Measurements from ENCODE around the gene SCLY.

Gene SCLY

DNA sequence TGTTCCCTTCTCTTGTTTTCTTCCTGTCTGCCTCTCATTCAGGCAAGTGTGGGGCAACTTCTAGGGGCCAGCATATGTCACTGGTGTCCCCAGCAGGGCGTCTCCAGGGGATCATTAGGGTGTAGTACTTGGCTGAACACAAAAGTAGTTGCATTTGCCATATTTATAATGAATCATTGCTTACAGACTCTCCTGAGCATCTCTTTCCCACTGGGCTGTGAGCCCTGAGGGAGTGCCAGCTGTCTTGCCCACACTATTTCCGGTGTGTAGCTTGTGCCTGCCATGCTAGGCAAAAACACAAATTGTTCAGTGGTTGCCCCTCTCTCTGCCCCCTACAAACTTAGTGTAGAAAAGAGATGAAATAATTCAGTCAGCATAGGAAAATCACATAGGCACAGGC is 40.8 kb upstream of the SCLY start:
- H4K8ac ChIP-seq (ENCODE audit: low read depth, low read length): no peak overlapping the region
- no peak overlapping the region for H2BK120ac ChIP-seq (ENCODE audit: low read depth, low read length)
- H2AFZ ChIP-seq (ENCODE audit: low read length): no peak overlapping the region
- no peak overlapping the region for H3K27ac ChIP-seq (replicated peaks; ENCODE audit: low read length)
- no peaks in the 10 kb centered on the region for H3K79me1 ChIP-seq (ENCODE audit: low read depth, low read length)
- no peaks in the 10 kb centered on the region for H3K4me1 ChIP-seq (ENCODE audit: control insufficient read depth in 2 of 2, insufficient read depth in 1 of 2, low read depth in 1 of 2, low read length in 2 of 2)
- H2BK5ac ChIP-seq (ENCODE audit: low read length): no peak overlapping the region
- WGBS, 2 donors (ENCODE audit: extremely low coverage in 2 of 2, insufficient read length in 2 of 2, insufficient replicate concordance in 1 of 2): no CpG with 5 or more reads among the region's 2 CpGs
- H3K4me3 ChIP-seq (ENCODE audit: low read length in 2 of 2): no peak overlapping the region
- no peaks in the 10 kb centered on the region for H3K27me3 ChIP-seq (ENCODE audit: control insufficient read depth in 3 of 3, insufficient read depth in 3 of 3, low read depth in 1 of 3, low read length in 3 of 3)
- H3K18ac ChIP-seq (ENCODE audit: low read length): no peak overlapping the region
- H2AK5ac ChIP-seq (ENCODE audit: low read depth, low read length): no peak overlapping the region
- H2BK15ac ChIP-seq (ENCODE audit: low read length): no peak overlapping the region
- no peak overlapping the region for H3K4me2 ChIP-seq (ENCODE audit: insufficient read depth, low read length, poor library complexity, severe bottlenecking)
- peaks cover 0 to 1% of the 10 kb centered on the region in 2 donors for H3K9me3 ChIP-seq (replicated peaks in 1 of 2; ENCODE audit: control insufficient read depth in 2 of 2, insufficient read depth in 1 of 2, low read depth in 1 of 2, low read length in 2 of 2)
- H3K14ac ChIP-seq (ENCODE audit: low read length): no peak overlapping the region
- peaks cover 6 to 47% of the 10 kb centered on the region in 2 donors for H3K36me3 ChIP-seq (replicated peaks in 1 of 2; ENCODE audit: control insufficient read depth in 2 of 2, insufficient read depth in 2 of 2, low read length in 2 of 2)
- H2BK12ac ChIP-seq (ENCODE audit: low read length): no peak overlapping the region
- no peak overlapping the region for H3K4ac ChIP-seq (ENCODE audit: low read length)
- H3K9ac ChIP-seq (ENCODE audit: low read depth, low read length, poor library complexity): no peak overlapping the region
- DNase-seq (ENCODE audit: low spot score): no peak
- no peak overlapping the region for H3K23ac ChIP-seq (ENCODE audit: low read depth, low read length, poor library complexity)
- H4K91ac ChIP-seq (ENCODE audit: low read depth, low read length, poor library complexity): no peak overlapping the region

DNA sequence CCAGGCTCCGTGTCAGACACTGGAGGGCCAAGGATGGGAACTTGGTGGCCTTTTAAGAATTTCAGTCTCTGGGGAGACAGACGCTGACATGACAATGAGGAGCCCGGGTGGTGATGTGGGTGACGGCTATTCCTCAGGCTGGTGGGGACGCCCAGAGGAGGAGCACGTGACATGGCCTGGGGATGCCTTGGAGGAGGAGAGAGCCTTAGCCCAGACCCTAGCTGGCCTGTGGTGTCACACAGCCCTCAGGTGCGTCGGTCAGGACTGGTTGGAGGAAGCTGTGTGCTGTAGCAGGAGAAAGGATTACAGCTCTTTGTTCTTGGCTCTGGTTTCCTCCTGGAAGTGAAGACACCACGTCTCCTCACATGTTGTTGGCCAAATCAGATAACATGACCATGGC is 40.0 kb upstream of the SCLY start:
- Histone ChIP-seq H2BK12ac (ENCODE audit: low read length) (no peak overlapping the region), H2AFZ (ENCODE audit: low read length) (no peak overlapping the region), H3K9me3 (replicated peaks in 1 of 2; ENCODE audit: control insufficient read depth in 2 of 2, insufficient read depth in 1 of 2, low read depth in 1 of 2, low read length in 2 of 2) (peaks cover 0 to under 1% of the 10 kb centered on the region in 2 donors), H3K4me1 (ENCODE audit: control insufficient read depth in 2 of 2, insufficient read depth in 1 of 2, low read depth in 1 of 2, low read length in 2 of 2) (no peaks in the 10 kb centered on the region), H3K4ac (ENCODE audit: low read length) (no peak overlapping the region), H3K79me1 (ENCODE audit: low read depth, low read length) (no peaks in the 10 kb centered on the region), H3K14ac (ENCODE audit: low read length) (no peak overlapping the region), H3K9ac (ENCODE audit: low read depth, low read length, poor library complexity) (peak overlapping the region; percentile 50), H2BK15ac (ENCODE audit: low read length) (no peak overlapping the region), H2BK5ac (ENCODE audit: low read length) (no peak overlapping the region), H4K91ac (ENCODE audit: low read depth, low read length, poor library complexity) (no peak overlapping the region), H3K27me3 (ENCODE audit: control insufficient read depth in 3 of 3, insufficient read depth in 3 of 3, low read depth in 1 of 3, low read length in 3 of 3) (no peaks in the 10 kb centered on the region), H3K27ac (replicated peaks; ENCODE audit: low read length) (no peak overlapping the region), H3K36me3 (replicated peaks in 1 of 2; ENCODE audit: control insufficient read depth in 2 of 2, insufficient read depth in 2 of 2, low read length in 2 of 2) (peaks cover 7 to 55% of the 10 kb centered on the region in 2 donors), H2AK5ac (ENCODE audit: low read depth, low read length) (no peak overlapping the region), H2BK120ac (ENCODE audit: low read depth, low read length) (no peak overlapping the region), H3K23ac (ENCODE audit: low read depth, low read length, poor library complexity) (no peak overlapping the region), H3K4me3 (ENCODE audit: low read length in 2 of 2) (no peak overlapping the region), H3K4me2 (ENCODE audit: insufficient read depth, low read length, poor library complexity, severe bottlenecking) (no peak overlapping the region), H4K8ac (ENCODE audit: low read depth, low read length) (no peak overlapping the region), H3K18ac (ENCODE audit: low read length) (no peak overlapping the region)
- WGBS, 2 donors (ENCODE audit: extremely low coverage in 2 of 2, insufficient read length in 2 of 2, insufficient replicate concordance in 1 of 2): no CpG with 5 or more reads among the region's 9 CpGs
- DNase-seq (ENCODE audit: low spot score): no peak

DNA sequence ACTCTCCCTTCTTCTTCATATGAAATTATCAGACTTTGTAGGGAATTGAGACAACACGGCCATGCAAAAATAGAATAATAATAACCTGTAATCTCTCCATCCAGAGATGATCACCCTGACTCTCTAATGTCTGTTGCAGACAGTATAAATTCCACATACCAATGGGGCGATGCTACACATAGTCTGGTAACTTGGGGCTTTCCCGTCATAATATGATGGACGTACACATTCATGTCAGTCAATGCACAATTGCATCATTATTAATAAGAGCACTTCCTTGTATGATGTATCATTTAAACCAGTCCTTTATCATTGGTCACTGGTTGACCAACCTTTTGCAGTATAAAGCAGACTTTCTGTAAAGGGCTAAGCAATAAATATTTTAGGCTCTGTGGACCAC is 39.5 kb upstream of the SCLY start:
- Histone ChIP-seq H2AK5ac (ENCODE audit: low read depth, low read length) (no peak overlapping the region), H3K4me2 (ENCODE audit: insufficient read depth, low read length, poor library complexity, severe bottlenecking) (no peak overlapping the region), H2BK120ac (ENCODE audit: low read depth, low read length) (no peak overlapping the region), H3K14ac (ENCODE audit: low read length) (no peak overlapping the region), H3K18ac (ENCODE audit: low read length) (no peak overlapping the region), H2AFZ (ENCODE audit: low read length) (no peak overlapping the region), H3K4ac (ENCODE audit: low read length) (no peak overlapping the region), H3K9me3 (replicated peaks in 1 of 2; ENCODE audit: control insufficient read depth in 2 of 2, insufficient read depth in 1 of 2, low read depth in 1 of 2, low read length in 2 of 2) (no peaks in the 10 kb centered on the region), H3K9ac (ENCODE audit: low read depth, low read length, poor library complexity) (no peak overlapping the region), H3K4me3 (ENCODE audit: low read length in 2 of 2) (no peak overlapping the region), H3K27me3 (ENCODE audit: control insufficient read depth in 3 of 3, insufficient read depth in 3 of 3, low read depth in 1 of 3, low read length in 3 of 3) (no peaks in the 10 kb centered on the region), H4K8ac (ENCODE audit: low read depth, low read length) (no peak overlapping the region), H3K23ac (ENCODE audit: low read depth, low read length, poor library complexity) (no peak overlapping the region), H2BK15ac (ENCODE audit: low read length) (no peak overlapping the region), H3K27ac (replicated peaks; ENCODE audit: low read length) (no peak overlapping the region), H3K79me1 (ENCODE audit: low read depth, low read length) (no peaks in the 10 kb centered on the region), H4K91ac (ENCODE audit: low read depth, low read length, poor library complexity) (no peak overlapping the region), H3K4me1 (ENCODE audit: control insufficient read depth in 2 of 2, insufficient read depth in 1 of 2, low read depth in 1 of 2, low read length in 2 of 2) (no peaks in the 10 kb centered on the region), H2BK5ac (ENCODE audit: low read length) (no peak overlapping the region), H3K36me3 (replicated peaks in 1 of 2; ENCODE audit: control insufficient read depth in 2 of 2, insufficient read depth in 2 of 2, low read length in 2 of 2) (peaks cover 7 to 52% of the 10 kb centered on the region in 2 donors), H2BK12ac (ENCODE audit: low read length) (no peak overlapping the region)
- WGBS, 2 donors (ENCODE audit: extremely low coverage in 2 of 2, insufficient read length in 2 of 2, insufficient replicate concordance in 1 of 2): no CpG with 5 or more reads among the region's 4 CpGs
- no peak for DNase-seq (ENCODE audit: low spot score)

DNA sequence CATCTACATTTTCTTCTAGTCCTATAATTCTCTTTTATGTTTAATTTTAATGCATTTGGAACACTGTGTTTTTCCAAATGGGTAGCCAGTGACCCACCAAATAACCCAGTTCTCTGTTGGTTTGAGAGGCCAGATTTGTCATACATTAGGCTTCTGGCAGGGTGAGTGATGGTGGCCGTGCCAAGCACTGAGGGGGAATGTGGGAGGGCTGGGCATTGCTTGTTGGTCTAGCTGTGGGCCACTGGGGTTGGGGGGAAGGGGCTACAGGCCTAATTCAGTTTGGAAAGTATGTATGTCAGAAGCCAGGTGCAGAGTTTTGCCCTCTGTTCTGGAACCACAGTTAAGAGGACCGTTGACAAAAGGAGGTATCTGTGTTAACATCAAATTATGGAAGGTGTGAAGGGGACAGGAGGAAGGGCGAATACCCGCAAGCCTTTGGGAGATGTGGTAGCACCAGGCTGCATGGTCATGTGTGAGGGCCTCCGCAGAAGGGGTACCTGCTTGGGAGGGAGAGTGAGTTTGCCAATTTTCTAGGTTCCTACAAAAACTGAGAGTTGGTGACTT is 38.1 kb upstream of the SCLY start:
- Histone ChIP-seq H3K36me3 (replicated peaks in 1 of 2; ENCODE audit: control insufficient read depth in 2 of 2, insufficient read depth in 2 of 2, low read length in 2 of 2) (peaks cover 4 to 56% of the 10 kb centered on the region in 2 donors), H4K91ac (ENCODE audit: low read depth, low read length, poor library complexity) (no peak overlapping the region), H3K4me3 (ENCODE audit: low read length in 2 of 2) (no peak overlapping the region), H2BK15ac (ENCODE audit: low read length) (no peak overlapping the region), H2AFZ (ENCODE audit: low read length) (no peak overlapping the region), H3K23ac (ENCODE audit: low read depth, low read length, poor library complexity) (no peak overlapping the region), H3K4me2 (ENCODE audit: insufficient read depth, low read length, poor library complexity, severe bottlenecking) (no peak overlapping the region), H3K9me3 (replicated peaks in 1 of 2; ENCODE audit: control insufficient read depth in 2 of 2, insufficient read depth in 1 of 2, low read depth in 1 of 2, low read length in 2 of 2) (no peaks in the 10 kb centered on the region), H3K18ac (ENCODE audit: low read length) (no peak overlapping the region), H2BK120ac (ENCODE audit: low read depth, low read length) (no peak overlapping the region), H3K79me1 (ENCODE audit: low read depth, low read length) (no peaks in the 10 kb centered on the region), H2BK5ac (ENCODE audit: low read length) (no peak overlapping the region), H3K4ac (ENCODE audit: low read length) (no peak overlapping the region), H2AK5ac (ENCODE audit: low read depth, low read length) (no peak overlapping the region), H3K27ac (replicated peaks; ENCODE audit: low read length) (no peak overlapping the region), H2BK12ac (ENCODE audit: low read length) (no peak overlapping the region), H3K14ac (ENCODE audit: low read length) (no peak overlapping the region), H3K9ac (ENCODE audit: low read depth, low read length, poor library complexity) (no peak overlapping the region), H4K8ac (ENCODE audit: low read depth, low read length) (no peak overlapping the region), H3K27me3 (ENCODE audit: control insufficient read depth in 3 of 3, insufficient read depth in 3 of 3, low read depth in 1 of 3, low read length in 3 of 3) (no peaks in the 10 kb centered on the region), H3K4me1 (ENCODE audit: control insufficient read depth in 2 of 2, insufficient read depth in 1 of 2, low read depth in 1 of 2, low read length in 2 of 2) (no peaks in the 10 kb centered on the region)
- no CpG with 5 or more reads among the region's 5 CpGs for WGBS, 2 donors (ENCODE audit: extremely low coverage in 2 of 2, insufficient read length in 2 of 2, insufficient replicate concordance in 1 of 2)
- DNase-seq (ENCODE audit: low spot score): no peak

Data from neuronal stem cell (in vitro differentiated cells).